ENCODE data around the gene SLC6A19.

SLC6A19 gene

GRCh38 chr5:1270933-1271914 lies 69.8 kb downstream of the SLC6A19 start:
- DNase-seq (ENCODE audit: low read depth, low spot score): no peak
- no peak overlapping the region for H3K4me3 ChIP-seq (ENCODE audit: low read depth, low read length)
- TF ChIP-seq CTCF (IDR thresholded peaks at IDR 0.05; ENCODE audit: low read depth, low read length): no peak
- in situ Hi-C loops (cut with HindIII; ENCODE audit: low sequenced_read_pairs): no loop called here

- in situ Hi-C loops (cut with HindIII; ENCODE audit: low sequenced_read_pairs): no loop called here
- DNase-seq (ENCODE audit: low read depth, low spot score): no peak
- no peak for TF ChIP-seq CTCF (IDR thresholded peaks at IDR 0.05; ENCODE audit: low read depth, low read length)
Observed at GRCh38 chr5:1272201-1272600, 70.8 kb downstream of the SLC6A19 start.

GRCh38 chr5:1273745-1274144 lies 72.3 kb downstream of the SLC6A19 start:
- no peak for DNase-seq (ENCODE audit: low read depth, low spot score)
- in situ Hi-C loops (cut with HindIII; ENCODE audit: low sequenced_read_pairs): no loop called here
- TF ChIP-seq CTCF (IDR thresholded peaks at IDR 0.05; ENCODE audit: low read depth, low read length): no peak
- no peak overlapping the region for H3K4me3 ChIP-seq (ENCODE audit: low read depth, low read length)

More at GRCh38 chr5:1272201-1272600, 70.8 kb downstream of the SLC6A19 start:
- no peak overlapping the region for H3K4me3 ChIP-seq (ENCODE audit: low read depth, low read length)

GRCh38 chr5:1274471-1274870 lies 73.1 kb downstream of the SLC6A19 start:
- no peak for TF ChIP-seq CTCF (IDR thresholded peaks at IDR 0.05; ENCODE audit: low read depth, low read length)
- no peak overlapping the region for H3K4me3 ChIP-seq (ENCODE audit: low read depth, low read length)
- in situ Hi-C loops (cut with HindIII; ENCODE audit: low sequenced_read_pairs): no loop called here
- no peak for DNase-seq (ENCODE audit: low read depth, low spot score)

All from astrocyte of the spinal cord (primary cell).